Muscle layer of colon (tissue), 2 donors: ENCODE data around the gene BACH2.
"Not testable (repeated sequence)": the region's sequence is repeated elsewhere in the genome, so short reads cannot be mapped to it uniquely, and the experiment has no call there.

ENCODE experiments used
- H3K27ac ChIP-seq: one replicate; pipeline ENCODE4 v1.7.0; 2013; ENCODE audit warnings: low read depth, mild to moderate bottlenecking, low read length, moderate library complexity
- H3K27me3 ChIP-seq, 2 donors: one replicate each; pipeline ENCODE4 v1.7.0; 2013; ENCODE audit warnings: low read length in 2 of 2, mild to moderate bottlenecking in 2 of 2; ENCODE audit not compliant: insufficient read depth in 2 of 2, control insufficient read depth in 1 of 2
- H3K36me3 ChIP-seq: one replicate; pipeline ENCODE4 v1.7.0; 2013; ENCODE audit warnings: mild to moderate bottlenecking, low read length; ENCODE audit not compliant: insufficient read depth
- H3K4me1 ChIP-seq: one replicate; pipeline ENCODE4 v1.7.0; 2013; ENCODE audit warnings: mild to moderate bottlenecking, low read length; ENCODE audit not compliant: insufficient read depth
- H3K4me3 ChIP-seq, 2 donors: one replicate each; pipeline ENCODE4 v1.7.0; 2013; ENCODE audit warnings: low read length in 2 of 2, low read depth in 1 of 2, mild to moderate bottlenecking in 1 of 2, moderate library complexity in 1 of 2
- H3K9ac ChIP-seq: one replicate; pipeline ENCODE4 v1.7.0; 2013; ENCODE audit warnings: low read length
- H3K9me3 ChIP-seq: one replicate; pipeline ENCODE4 v1.7.0; 2013; ENCODE audit warnings: mild to moderate bottlenecking, low read length
- donor health status: abdominal sarcoma.
- donor health status: Adenocarcinoma of cecum.

The BACH2 gene

DNA sequence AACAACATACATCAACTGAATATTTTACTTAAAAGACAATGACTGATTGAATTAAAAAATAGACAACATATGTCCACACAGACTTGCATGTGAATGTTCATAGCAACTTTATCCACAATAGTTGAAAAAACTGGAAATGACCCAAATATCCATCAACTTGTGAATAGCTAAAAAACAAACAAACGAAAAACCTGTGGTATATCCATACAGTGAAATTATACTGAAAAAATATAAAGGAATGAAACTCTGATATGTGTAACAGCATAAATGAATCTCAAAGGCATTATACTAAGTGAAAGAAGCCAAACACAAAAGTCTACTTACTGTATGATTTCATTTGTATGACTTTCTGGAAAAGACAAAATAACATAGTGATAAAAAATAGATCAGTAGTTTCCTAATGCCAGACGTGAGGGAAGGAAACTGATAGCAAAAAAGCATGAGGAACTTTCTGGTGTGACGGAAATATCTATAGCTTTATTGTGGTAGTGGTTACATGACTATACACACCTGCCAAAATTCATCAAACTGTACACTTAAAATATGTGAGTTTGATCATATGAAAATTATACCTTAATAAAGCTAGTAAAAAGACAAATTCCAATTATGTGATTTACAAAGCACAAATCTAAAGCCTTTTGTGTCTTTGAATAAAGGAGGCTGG lies 123.2 kb downstream of the BACH2 start:
- Histone ChIP-seq H3K4me3 (no peak overlapping the region), H3K4me1 (peaks cover 11% of the 10 kb centered on the region)

DNA sequence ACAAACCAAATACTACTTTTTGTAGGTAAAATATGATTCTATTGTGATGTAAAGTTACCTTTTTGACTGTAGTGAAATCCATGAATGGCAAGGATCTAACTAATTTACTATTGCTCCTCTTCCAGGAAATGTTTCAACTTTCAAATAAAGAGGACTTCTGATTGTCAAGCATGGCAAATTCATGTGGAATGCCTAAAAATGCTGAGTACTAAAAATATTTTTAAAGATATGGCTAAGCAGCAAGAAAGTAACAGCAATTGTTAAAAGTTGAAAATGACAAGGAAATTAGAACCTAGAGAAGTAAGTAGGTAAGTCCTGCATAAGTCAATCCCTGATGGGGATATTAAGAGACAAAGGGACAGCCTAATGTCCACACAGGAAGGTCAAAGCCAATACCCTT lies 126.0 kb downstream of the BACH2 start:
- Histone ChIP-seq H3K4me1 (peaks cover 10% of the 10 kb centered on the region), H3K36me3 (no peaks in the 10 kb centered on the region), H3K9me3 (no peaks in the 10 kb centered on the region), H3K9ac (no peak overlapping the region), H3K27me3 (no peaks in the 10 kb centered on the region), H3K4me3 (no peak overlapping the region), H3K27ac (no peak overlapping the region)

More for the DNA sequence above, 123.2 kb downstream of the BACH2 start:
- H3K9me3 ChIP-seq = no peaks in the 10 kb centered on the region
- H3K36me3 ChIP-seq = no peaks in the 10 kb centered on the region
- H3K27ac ChIP-seq = no peak overlapping the region
- H3K9ac ChIP-seq = no peak overlapping the region
- no peaks in the 10 kb centered on the region for H3K27me3 ChIP-seq

DNA sequence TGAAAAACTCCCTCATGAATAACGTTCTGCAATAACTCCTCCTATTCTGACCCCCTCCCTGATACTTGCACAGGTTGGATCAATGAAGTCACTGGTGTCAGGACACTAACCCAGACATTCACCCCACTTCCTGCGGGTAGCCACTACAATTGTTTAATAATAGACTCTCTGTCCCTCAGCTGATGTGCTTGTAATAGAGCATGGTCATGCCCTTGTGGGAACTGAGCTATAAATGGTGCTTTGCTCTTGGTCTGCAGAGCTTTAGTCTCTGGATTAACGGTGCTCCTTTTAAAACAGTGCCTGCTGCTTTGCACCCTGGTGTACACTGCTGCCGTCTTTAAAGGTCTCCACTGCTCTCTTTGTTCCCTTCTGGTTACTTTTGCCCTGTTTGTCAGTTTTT lies 127.3 kb downstream of the BACH2 start:
- H3K4me3 ChIP-seq = no peak overlapping the region
- H3K27me3 ChIP-seq = no peaks in the 10 kb centered on the region

DNA sequence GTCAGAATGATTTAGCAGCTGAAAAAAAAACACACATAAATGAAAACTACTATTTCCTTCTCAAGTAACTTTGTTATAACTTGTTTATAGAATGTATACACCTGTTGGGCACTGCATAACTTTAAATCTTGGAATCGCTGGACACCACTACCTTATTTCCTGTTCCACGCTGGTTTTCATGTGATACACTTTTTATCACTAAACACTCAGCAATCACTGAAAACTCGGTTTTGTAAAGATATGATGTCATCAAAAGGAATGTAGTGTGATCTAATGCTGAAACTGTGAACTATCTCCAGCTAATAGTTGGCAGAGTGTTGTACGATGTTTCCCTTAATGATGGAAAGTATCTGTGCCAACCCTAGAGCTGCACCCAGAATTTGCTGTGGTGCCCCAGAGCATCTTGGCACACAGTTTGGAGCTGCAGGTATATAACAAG lies 127.9 kb downstream of the BACH2 start:
- Histone ChIP-seq H3K4me3 (no peak overlapping the region), H3K9ac (no peak overlapping the region), H3K4me1 (peaks cover 10% of the 10 kb centered on the region), H3K9me3 (no peaks in the 10 kb centered on the region), H3K36me3 (no peaks in the 10 kb centered on the region), H3K27ac (no peak overlapping the region), H3K27me3 (no peaks in the 10 kb centered on the region)

More for the DNA sequence above, 127.3 kb downstream of the BACH2 start:
- Histone ChIP-seq H3K36me3 (no peaks in the 10 kb centered on the region), H3K9me3 (no peaks in the 10 kb centered on the region), H3K4me1 (peaks cover 10% of the 10 kb centered on the region), H3K9ac (no peak overlapping the region), H3K27ac (no peak overlapping the region)

DNA sequence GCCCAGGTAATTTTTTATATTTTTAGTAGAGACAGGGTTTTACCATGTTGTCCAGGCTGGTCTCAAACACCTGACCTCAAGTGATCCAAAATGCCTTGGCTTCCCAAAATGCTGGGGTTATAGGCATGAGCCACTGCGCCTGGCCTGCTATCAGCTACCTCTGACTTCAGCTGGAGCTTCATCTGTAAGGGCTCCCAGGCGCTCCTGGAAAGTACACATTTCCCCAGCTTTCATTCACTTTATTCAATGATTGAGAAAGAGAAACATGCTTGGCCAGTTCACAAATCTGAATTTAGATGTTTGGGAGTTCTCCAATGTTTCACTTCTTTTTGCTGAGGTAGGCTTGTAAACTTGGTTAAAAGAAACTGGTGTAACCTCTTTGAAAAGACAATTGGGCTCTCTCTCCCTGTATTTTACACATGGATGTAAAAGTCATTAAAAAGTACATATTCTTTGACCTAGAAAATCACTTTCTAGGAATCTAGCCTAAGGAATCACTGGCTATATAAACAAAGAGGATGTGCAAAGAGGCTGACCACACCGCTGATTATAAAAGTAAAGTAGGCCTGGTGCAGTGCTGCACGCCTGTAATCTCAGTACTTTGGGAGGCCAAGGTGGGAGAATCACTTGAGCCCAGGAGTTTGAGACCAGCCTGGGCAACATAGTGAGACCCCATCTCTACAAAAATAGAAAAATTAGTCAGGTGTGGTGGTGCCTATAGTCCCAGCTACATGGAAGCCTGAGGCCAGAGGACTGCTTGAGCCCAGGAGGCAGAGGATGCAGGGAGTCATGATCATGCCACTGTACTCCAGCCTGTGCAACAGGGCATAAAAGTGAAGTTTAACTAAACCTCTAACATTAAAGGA lies 128.9 kb downstream of the BACH2 start:
- Histone ChIP-seq H3K4me1 (peaks cover 10% of the 10 kb centered on the region), H3K36me3 (no peaks in the 10 kb centered on the region), H3K4me3 (no peak overlapping the region), H3K9me3 (no peaks in the 10 kb centered on the region), H3K27me3 (no peaks in the 10 kb centered on the region), H3K9ac (no peak overlapping the region), H3K27ac (no peak overlapping the region)

DNA sequence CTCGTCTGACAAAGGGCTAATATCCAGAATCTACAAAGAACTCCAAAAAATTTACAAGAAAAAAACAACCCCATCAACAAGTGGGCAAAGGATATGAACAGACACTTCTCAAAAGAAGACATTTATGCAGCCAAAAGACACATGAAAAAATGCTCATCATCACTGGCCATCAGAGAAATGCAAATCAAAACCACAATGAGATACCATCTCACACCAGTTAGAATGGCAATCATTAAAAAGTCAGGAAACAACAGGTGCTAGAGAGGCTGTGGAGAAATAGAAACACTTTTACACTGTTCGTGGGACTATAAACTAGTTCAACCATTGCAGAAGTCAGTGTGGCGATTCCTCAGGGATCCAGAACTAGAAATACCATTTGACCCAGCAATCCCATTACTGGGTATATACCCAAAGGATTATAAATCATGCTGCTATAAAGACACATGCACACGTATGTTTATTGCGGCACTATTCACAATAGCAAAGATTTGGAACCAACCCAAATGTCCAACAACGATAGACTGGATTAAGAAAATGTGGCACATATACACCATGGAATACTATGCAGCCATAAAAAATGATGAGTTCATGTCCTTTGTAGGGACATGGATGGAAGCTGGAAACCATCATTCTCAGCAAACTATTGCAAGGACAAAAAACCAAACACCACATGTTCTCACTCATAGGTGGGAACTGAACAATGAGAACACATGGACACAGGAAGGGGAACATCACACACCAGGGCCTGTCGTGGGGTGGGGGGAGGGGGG lies 130.3 kb downstream of the BACH2 start:
- H3K27ac ChIP-seq, H3K36me3 ChIP-seq, H3K27me3 ChIP-seq, H3K9me3 ChIP-seq, H3K4me3 ChIP-seq, H3K9ac ChIP-seq: not testable (repeated sequence)
- peaks cover 10% of the 10 kb centered on the region for H3K4me1 ChIP-seq

DNA sequence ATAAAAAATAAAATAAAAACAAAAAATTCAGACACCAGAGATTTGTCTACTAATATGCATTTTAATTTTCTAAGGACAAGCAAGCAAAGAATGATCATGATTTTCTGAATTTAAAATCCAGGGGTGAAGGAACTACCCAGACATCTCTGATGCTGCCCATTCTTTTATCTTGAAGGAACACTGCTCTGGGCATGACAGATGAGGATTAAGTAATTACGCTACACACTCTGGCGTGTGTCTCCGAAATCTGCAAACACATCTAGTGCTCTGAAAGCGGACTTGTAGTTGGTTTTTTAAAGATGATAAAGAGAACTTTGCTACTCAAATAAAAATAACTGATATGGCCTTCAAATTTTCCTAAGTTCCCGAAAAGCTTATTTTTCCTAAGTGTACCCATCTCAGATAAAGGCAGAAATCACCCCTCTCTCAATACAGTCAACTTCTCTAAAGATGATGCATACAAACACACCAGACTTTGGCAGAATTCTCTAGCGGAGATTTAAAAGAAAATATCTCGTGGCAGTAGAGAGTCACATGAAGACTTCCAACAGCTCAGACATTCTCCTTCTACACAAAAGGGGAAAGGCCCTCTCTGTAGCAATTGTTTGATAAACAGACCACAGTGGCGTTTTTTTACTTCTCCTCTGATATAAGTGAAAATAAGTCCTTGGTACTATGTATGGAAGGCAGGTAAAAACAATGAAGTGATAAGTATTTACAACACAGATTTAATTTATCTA lies 133.8 kb downstream of the BACH2 start:
- Histone ChIP-seq H3K9me3 (no peaks in the 10 kb centered on the region), H3K4me3 (no peak overlapping the region), H3K27me3 (no peaks in the 10 kb centered on the region), H3K4me1 (peaks cover 4% of the 10 kb centered on the region), H3K36me3 (no peaks in the 10 kb centered on the region), H3K9ac (no peak overlapping the region), H3K27ac (no peak overlapping the region)

DNA sequence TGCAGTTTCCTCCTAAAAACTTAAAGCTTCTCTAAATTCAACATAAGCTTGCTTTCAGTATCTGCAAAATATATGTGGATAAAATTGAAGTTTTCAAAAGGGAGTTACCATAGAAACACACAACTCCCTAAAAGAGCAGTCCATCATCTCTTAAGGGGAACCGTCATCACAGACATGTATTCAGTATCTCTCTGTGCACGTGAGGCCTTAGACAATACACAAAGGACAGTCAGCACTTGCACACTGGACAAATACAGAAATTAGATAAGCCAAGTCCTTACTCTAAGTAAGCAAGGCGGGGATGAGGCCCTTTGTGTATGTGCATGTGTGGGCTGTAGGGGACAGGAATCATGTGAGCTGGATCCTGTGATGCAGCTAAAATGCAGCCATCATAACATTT lies 136.6 kb downstream of the BACH2 start:
- H3K9me3 ChIP-seq = no peaks in the 10 kb centered on the region
- H3K27ac ChIP-seq = no peak overlapping the region
- H3K4me3 ChIP-seq = no peak overlapping the region
- no peaks in the 10 kb centered on the region for H3K27me3 ChIP-seq
- H3K36me3 ChIP-seq = no peaks in the 10 kb centered on the region
- no peak overlapping the region for H3K9ac ChIP-seq
- H3K4me1 ChIP-seq = peaks cover 4% of the 10 kb centered on the region

DNA sequence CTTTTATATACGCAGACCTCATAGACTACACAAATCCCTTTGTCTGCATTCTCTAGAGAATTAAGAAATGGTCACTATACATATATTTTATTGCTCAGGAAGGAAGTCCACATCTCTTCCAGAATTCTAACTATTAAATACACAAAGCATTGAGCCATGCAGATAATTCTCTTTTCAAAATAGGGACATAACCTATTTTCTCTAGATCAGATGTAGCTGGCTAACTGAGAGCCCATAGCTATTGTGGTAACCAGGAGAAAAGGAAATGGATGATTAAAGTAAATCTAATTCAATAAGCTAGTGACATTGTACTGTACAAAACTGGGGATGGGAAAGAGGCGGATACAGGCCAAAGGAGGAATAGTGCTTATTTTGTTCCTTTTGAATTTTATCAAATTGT lies 137.2 kb downstream of the BACH2 start:
- no peak overlapping the region for H3K4me3 ChIP-seq
- no peaks in the 10 kb centered on the region for H3K36me3 ChIP-seq
- H3K4me1 ChIP-seq = peaks cover 5% of the 10 kb centered on the region
- no peaks in the 10 kb centered on the region for H3K9me3 ChIP-seq
- H3K27ac ChIP-seq = no peak overlapping the region
- H3K27me3 ChIP-seq = no peaks in the 10 kb centered on the region
- H3K9ac ChIP-seq = no peak overlapping the region

DNA sequence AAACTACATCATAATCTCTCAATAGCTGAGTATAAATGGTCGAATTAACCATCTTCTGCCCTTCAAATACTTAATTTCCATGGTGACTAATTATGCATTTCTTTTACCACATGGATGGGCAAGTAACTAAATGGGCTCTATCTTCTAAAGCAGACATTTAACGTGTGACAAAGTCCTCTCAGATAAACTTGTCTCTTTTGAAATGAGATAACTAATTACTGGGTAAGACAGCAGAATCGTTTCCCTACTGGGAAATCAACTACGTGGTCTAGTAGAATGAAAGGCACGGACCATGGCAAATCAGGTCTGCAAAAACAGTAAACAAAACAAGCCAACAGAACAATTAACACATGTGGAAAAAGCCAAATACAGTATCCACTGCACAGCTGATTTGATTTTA lies 137.7 kb downstream of the BACH2 start:
- Histone ChIP-seq H3K27me3 (no peaks in the 10 kb centered on the region), H3K4me3 (no peak overlapping the region), H3K36me3 (no peaks in the 10 kb centered on the region), H3K27ac (no peak overlapping the region), H3K9ac (no peak overlapping the region), H3K9me3 (no peaks in the 10 kb centered on the region), H3K4me1 (peaks cover 5% of the 10 kb centered on the region)

DNA sequence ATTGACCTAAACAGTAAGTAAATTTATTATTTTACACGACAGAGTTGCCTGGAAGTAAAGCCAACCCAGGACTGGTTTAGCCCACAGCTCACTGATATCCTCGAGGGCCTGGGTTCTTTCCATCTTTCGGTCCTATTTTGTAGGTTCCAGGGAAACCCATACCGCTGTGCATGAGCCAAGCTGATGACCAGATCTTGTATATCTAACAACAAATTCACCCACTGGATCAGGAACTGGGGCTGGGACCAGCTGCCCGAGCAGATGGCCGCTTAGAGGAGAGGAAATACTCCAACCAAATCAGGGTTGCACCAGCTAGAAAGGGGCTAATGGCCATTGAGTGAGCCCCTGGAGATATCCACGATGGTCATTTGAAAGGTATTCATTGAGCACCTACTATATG lies 139.2 kb downstream of the BACH2 start:
- Histone ChIP-seq H3K9ac (no peak overlapping the region), H3K4me1 (peaks cover 5% of the 10 kb centered on the region), H3K4me3 (no peak overlapping the region), H3K27ac (no peak overlapping the region), H3K36me3 (no peaks in the 10 kb centered on the region), H3K9me3 (no peaks in the 10 kb centered on the region), H3K27me3 (no peaks in the 10 kb centered on the region)
